Adipocyte (in vitro differentiated cells): ENCODE data around the gene UCK2.

ENCODE experiments used
- DNase-seq: peaks from one replicate; pipeline ENCODE4 v3.0.0-alpha.2; 2015; ENCODE audit warnings: low read depth
- H3K27me3 ChIP-seq: replicated peaks from 2 replicates; pipeline ENCODE4 v1.7.0; 2013; ENCODE audit warnings: mild to moderate bottlenecking, low read length, moderate library complexity; ENCODE audit not compliant: control insufficient read depth, insufficient read depth
- H3K36me3 ChIP-seq: 2 replicates; pipeline ENCODE4 v1.7.0; 2013; ENCODE audit warnings: low read length, mild to moderate bottlenecking, moderate library complexity; ENCODE audit not compliant: control insufficient read depth, insufficient read depth, severe bottlenecking
- H3K4me1 ChIP-seq: 2 replicates; pipeline ENCODE4 v1.7.0; 2013; ENCODE audit warnings: mild to moderate bottlenecking, low read length, moderate library complexity; ENCODE audit not compliant: control insufficient read depth, insufficient read depth
- H3K4me3 ChIP-seq: 2 replicates; pipeline ENCODE4 v1.7.0; 2013; ENCODE audit warnings: mild to moderate bottlenecking, low read length, moderate library complexity
- H3K9ac ChIP-seq: 2 replicates; pipeline ENCODE4 v1.7.0; 2013; ENCODE audit warnings: mild to moderate bottlenecking, low read length, moderate library complexity
- H3K9me3 ChIP-seq: 2 replicates; pipeline ENCODE4 v1.7.0; 2013; ENCODE audit warnings: mild to moderate bottlenecking, low read length, moderate library complexity; ENCODE audit not compliant: control insufficient read depth

Gene UCK2

GRCh38 chr1:165834881-165835280 lies 7.5 kb downstream of the UCK2 start:
- no peak overlapping the region for H3K4me3 ChIP-seq
- no peak overlapping the region for H3K9ac ChIP-seq
- no peaks in the 10 kb centered on the region for H3K9me3 ChIP-seq
- no peak for DNase-seq
- peaks cover under 1% of the 10 kb centered on the region for H3K4me1 ChIP-seq
- H3K36me3 ChIP-seq: peaks cover 3% of the 10 kb centered on the region
- no peaks in the 10 kb centered on the region for H3K27me3 ChIP-seq

- Histone ChIP-seq H3K4me3 (no peak overlapping the region), H3K4me1 (peaks cover under 1% of the 10 kb centered on the region), H3K9ac (no peak overlapping the region), H3K9me3 (no peaks in the 10 kb centered on the region), H3K27me3 (no peaks in the 10 kb centered on the region), H3K36me3 (peaks cover 3% of the 10 kb centered on the region)
- no peak for DNase-seq
These were observed 9.5 kb downstream of the UCK2 start for GRCh38 chr1:165836664-165837482.

- Histone ChIP-seq H3K4me3 (no peak overlapping the region), H3K36me3 (peaks cover 3% of the 10 kb centered on the region), H3K27me3 (no peaks in the 10 kb centered on the region), H3K9me3 (no peaks in the 10 kb centered on the region), H3K9ac (no peak overlapping the region), H3K4me1 (peaks cover 11% of the 10 kb centered on the region)
- no peak for DNase-seq
These were observed 10.5 kb downstream of the UCK2 start for GRCh38 chr1:165837838-165838364.

- no peaks in the 10 kb centered on the region for H3K27me3 ChIP-seq
- no peak overlapping the region for H3K9ac ChIP-seq
- no peak for DNase-seq
- no peaks in the 10 kb centered on the region for H3K9me3 ChIP-seq
- H3K4me3 ChIP-seq: no peak overlapping the region
- peaks cover 14% of the 10 kb centered on the region for H3K4me1 ChIP-seq
- peaks cover 3% of the 10 kb centered on the region for H3K36me3 ChIP-seq
These were observed 13.0 kb downstream of the UCK2 start for GRCh38 chr1:165840423-165840822.

GRCh38 chr1:165841582-165842017 lies 14.2 kb downstream of the UCK2 start:
- peak; percentile 7 for DNase-seq
- no peaks in the 10 kb centered on the region for H3K27me3 ChIP-seq

GRCh38 chr1:165842023-165842670 lies 14.7 kb downstream of the UCK2 start:
- no peaks in the 10 kb centered on the region for H3K9me3 ChIP-seq
- H3K36me3 ChIP-seq: peaks cover 3% of the 10 kb centered on the region
- no peak overlapping the region for H3K4me3 ChIP-seq
- H3K9ac ChIP-seq: no peak overlapping the region
- peaks cover 14% of the 10 kb centered on the region for H3K4me1 ChIP-seq
- DNase-seq: no peak
- H3K27me3 ChIP-seq: no peaks in the 10 kb centered on the region

More at GRCh38 chr1:165841582-165842017, 14.2 kb downstream of the UCK2 start:
- Histone ChIP-seq H3K9me3 (no peaks in the 10 kb centered on the region), H3K9ac (no peak overlapping the region), H3K4me1 (peaks cover 14% of the 10 kb centered on the region), H3K36me3 (peaks cover 3% of the 10 kb centered on the region), H3K4me3 (no peak overlapping the region)

GRCh38 chr1:165842671-165843129 lies 15.3 kb downstream of the UCK2 start:
- peaks cover 14% of the 10 kb centered on the region for H3K4me1 ChIP-seq
- H3K27me3 ChIP-seq: no peaks in the 10 kb centered on the region
- H3K9ac ChIP-seq: no peak overlapping the region
- no peaks in the 10 kb centered on the region for H3K9me3 ChIP-seq
- H3K4me3 ChIP-seq: no peak overlapping the region
- peaks cover 3% of the 10 kb centered on the region for H3K36me3 ChIP-seq
- peak; percentile 44 for DNase-seq

- Histone ChIP-seq H3K4me3 (no peak overlapping the region), H3K9ac (no peak overlapping the region), H3K4me1 (peaks cover 14% of the 10 kb centered on the region), H3K9me3 (no peaks in the 10 kb centered on the region), H3K36me3 (peaks cover 1% of the 10 kb centered on the region), H3K27me3 (no peaks in the 10 kb centered on the region)
- peak; percentile 27 for DNase-seq
These were observed 15.9 kb downstream of the UCK2 start for GRCh38 chr1:165843304-165843703.

GRCh38 chr1:165844114-165844798 lies 16.8 kb downstream of the UCK2 start:
- no peaks in the 10 kb centered on the region for H3K27me3 ChIP-seq
- no peaks in the 10 kb centered on the region for H3K36me3 ChIP-seq
- H3K9me3 ChIP-seq: no peaks in the 10 kb centered on the region
- no peak for DNase-seq
- peaks cover 14% of the 10 kb centered on the region for H3K4me1 ChIP-seq
- H3K9ac ChIP-seq: no peak overlapping the region
- no peak overlapping the region for H3K4me3 ChIP-seq

- H3K9me3 ChIP-seq: no peaks in the 10 kb centered on the region
- peaks cover 14% of the 10 kb centered on the region for H3K4me1 ChIP-seq
- H3K27me3 ChIP-seq: no peaks in the 10 kb centered on the region
- no peaks in the 10 kb centered on the region for H3K36me3 ChIP-seq
- no peak for DNase-seq
- H3K9ac ChIP-seq: no peak overlapping the region
- H3K4me3 ChIP-seq: no peak overlapping the region
These were observed 17.5 kb downstream of the UCK2 start for GRCh38 chr1:165844933-165845332.

GRCh38 chr1:165845569-165845968 lies 18.2 kb downstream of the UCK2 start:
- no peak overlapping the region for H3K4me3 ChIP-seq
- peaks cover 14% of the 10 kb centered on the region for H3K4me1 ChIP-seq
- H3K36me3 ChIP-seq: no peaks in the 10 kb centered on the region
- H3K9me3 ChIP-seq: no peaks in the 10 kb centered on the region
- H3K9ac ChIP-seq: no peak overlapping the region
- DNase-seq: no peak
- no peaks in the 10 kb centered on the region for H3K27me3 ChIP-seq
